ENCODE measurements around the gene PTPRD. TPM values are rescaled to one million over a fixed set of nuclear protein-coding genes. Genes with fewer than 3 reads are reported as not detected.

PTPRD gene
- total RNA-seq, 2 experiments from 2014 or later = 0.03 TPM; not detected in 1

GRCh38 chr9:10134266-10134665 is 478.5 kb downstream of the PTPRD start:
- POLR2A ChIA-PET = no interaction called here
- intact Hi-C loops (cut with micrococcal nuclease; ENCODE audit: unreplicated experiment) = no loop called here
- Histone ChIP-seq H3K27ac (ENCODE audit: low read depth, low read length, poor library complexity, severe bottlenecking) (no peak overlapping the region), H2AFZ (ENCODE audit: low read length) (no peak overlapping the region), H3K4me3 (ENCODE audit: low read depth, low read length, poor library complexity, severe bottlenecking) (no peak overlapping the region), H3K4me1 (ENCODE audit: insufficient read depth, low read length, poor library complexity, severe bottlenecking) (no peaks in the 10 kb centered on the region), H3K9me2 (ENCODE audit: insufficient read depth, low read length) (no peaks in the 10 kb centered on the region; the same call in 1 of the 2 replicates), H3K79me2 (ENCODE audit: insufficient read depth, low read depth, low read length) (no peaks in the 10 kb centered on the region), H3K36me3 (ENCODE audit: insufficient read depth, low read length) (no peaks in the 10 kb centered on the region), H3K9me3 (ENCODE audit: low read length) (no peaks in the 10 kb centered on the region), H4K20me1 (ENCODE audit: insufficient read depth, low read length) (no peaks in the 10 kb centered on the region), H3K4me2 (ENCODE audit: low read length) (no peak overlapping the region)
- DNase-seq (ENCODE audit: low spot score) = no peak
- CTCF ChIA-PET (ENCODE audit: unreplicated experiment) = no interaction called here
- no TSS peak for BruUV-seq (replicated peaks)
- TF ChIP-seq EZH2phosphoT487 (IDR thresholded peaks at IDR 0.05; ENCODE audit: borderline replicate concordance, low read depth, low read length) = no peak
- no peak for TF ChIP-seq CTCF (conservative IDR thresholded peaks at IDR 0.05; ENCODE audit: low read length)

- Histone ChIP-seq H3K9me2 (ENCODE audit: insufficient read depth, low read length) (no peaks in the 10 kb centered on the region; the same call in 1 of the 2 replicates), H3K79me2 (ENCODE audit: insufficient read depth, low read depth, low read length) (no peaks in the 10 kb centered on the region), H3K4me1 (ENCODE audit: insufficient read depth, low read length, poor library complexity, severe bottlenecking) (no peaks in the 10 kb centered on the region), H3K36me3 (ENCODE audit: insufficient read depth, low read length) (no peaks in the 10 kb centered on the region), H3K9me3 (ENCODE audit: low read length) (no peaks in the 10 kb centered on the region), H3K4me2 (ENCODE audit: low read length) (no peak overlapping the region), H3K27ac (ENCODE audit: low read depth, low read length, poor library complexity, severe bottlenecking) (no peak overlapping the region), H4K20me1 (ENCODE audit: insufficient read depth, low read length) (no peaks in the 10 kb centered on the region), H2AFZ (ENCODE audit: low read length) (no peak overlapping the region), H3K4me3 (ENCODE audit: low read depth, low read length, poor library complexity, severe bottlenecking) (no peak overlapping the region)
- ChIA-PET CTCF (ENCODE audit: unreplicated experiment) (no interaction called here), POLR2A (interaction anchor here (0.6 to 0.7 kb wide), 2 partner anchors 10 to 52 kb away, joined by 3 to 4 read pairs; no protein-coding TSS in a partner anchor)
- intact Hi-C loops (cut with micrococcal nuclease; ENCODE audit: unreplicated experiment) = no loop called here
- DNase-seq (ENCODE audit: low spot score) = no peak
- BruUV-seq (replicated peaks) = no TSS peak
- no peak for TF ChIP-seq EZH2phosphoT487 (IDR thresholded peaks at IDR 0.05; ENCODE audit: borderline replicate concordance, low read depth, low read length)
- no peak for TF ChIP-seq CTCF (conservative IDR thresholded peaks at IDR 0.05; ENCODE audit: low read length)
Measured at GRCh38 chr9:10130061-10130675, 482.6 kb downstream of the PTPRD start.

GRCh38 chr9:10127867-10128266 is 484.9 kb downstream of the PTPRD start:
- Histone ChIP-seq H3K79me2 (ENCODE audit: insufficient read depth, low read depth, low read length) (no peaks in the 10 kb centered on the region), H2AFZ (ENCODE audit: low read length) (no peak overlapping the region), H3K27ac (ENCODE audit: low read depth, low read length, poor library complexity, severe bottlenecking) (no peak overlapping the region), H3K36me3 (ENCODE audit: insufficient read depth, low read length) (no peaks in the 10 kb centered on the region), H4K20me1 (ENCODE audit: insufficient read depth, low read length) (no peaks in the 10 kb centered on the region), H3K4me3 (ENCODE audit: low read depth, low read length, poor library complexity, severe bottlenecking) (no peak overlapping the region), H3K9me3 (ENCODE audit: low read length) (no peaks in the 10 kb centered on the region), H3K9me2 (ENCODE audit: insufficient read depth, low read length) (no peaks in the 10 kb centered on the region), H3K4me2 (ENCODE audit: low read length) (no peak overlapping the region), H3K4me1 (ENCODE audit: insufficient read depth, low read length, poor library complexity, severe bottlenecking) (no peaks in the 10 kb centered on the region)
- TF ChIP-seq EZH2phosphoT487 (IDR thresholded peaks at IDR 0.05; ENCODE audit: borderline replicate concordance, low read depth, low read length) (no peak), CTCF (conservative IDR thresholded peaks at IDR 0.05; ENCODE audit: low read length) (no peak)
- POLR2A ChIA-PET = no interaction called here
- no TSS peak for BruUV-seq (replicated peaks)
- intact Hi-C loops (cut with micrococcal nuclease; ENCODE audit: unreplicated experiment) = no loop called here
- DNase-seq (ENCODE audit: low spot score) = no peak
- CTCF ChIA-PET (ENCODE audit: unreplicated experiment) = no interaction called here

Data from OCI-LY7 (cell line).